Thoracic aorta (tissue), 2 donors: ENCODE results near the gene NSMF. TPM values are rescaled to one million over a fixed set of nuclear protein-coding genes. Genes with fewer than 3 reads are reported as not detected.

ENCODE experiments used
- ATAC-seq: fragments of 150-250 bp; one replicate; pipeline ENCODE4 v1.8.0; 2017; ENCODE audit warnings: low read depth; ENCODE audit not compliant: insufficient number of reproducible peaks, low FRiP score
- DNase-seq: peaks from one replicate; pipeline ENCODE4 v3.0.0-alpha.2; 2020; ENCODE audit warnings: low spot score
- H3K27ac ChIP-seq, 2 donors: fragments of 200-600 bp; sonication (generic); 1 replicate in 1 of 2; 2 replicates in 1 of 2; pipeline ENCODE4 v1.5.1; 2016; ENCODE audit warnings: mild to moderate bottlenecking in 2 of 2, moderate library complexity in 2 of 2
- H3K27me3 ChIP-seq: fragments of 200-600 bp; sonication (generic); replicated peaks from 2 replicates; pipeline ENCODE4 v1.6.0; 2016; ENCODE audit warnings: mild to moderate bottlenecking; ENCODE audit not compliant: insufficient read depth
- H3K36me3 ChIP-seq: fragments of 200-600 bp; sonication (generic); one replicate; pipeline ENCODE4 v1.5.1; 2016
- H3K4me1 ChIP-seq, 2 donors: fragments of 200-600 bp; sonication (generic); 1 replicate in 1 of 2; 2 replicates in 1 of 2; pipeline versions ENCODE4 v1.5.1 to v1.6.0; 2016; ENCODE audit warnings: low read depth in 2 of 2, mild to moderate bottlenecking in 1 of 2; ENCODE audit not compliant: control insufficient read depth in 1 of 2
- H3K4me3 ChIP-seq: fragments of 200-600 bp; sonication (generic); 2 replicates; pipeline ENCODE4 v1.5.1; 2016; ENCODE audit warnings: mild to moderate bottlenecking
- H3K9me3 ChIP-seq: fragments of 200-600 bp; sonication (generic); 2 replicates; pipeline ENCODE4 v1.5.1; 2016
- CTCF ChIP-seq: fragments of 200-600 bp; sonication (generic); IDR thresholded peaks from one replicate; pipeline ENCODE4 v1.5.1; 2019; ENCODE audit warnings: antibody characterized with exemption
- total RNA-seq, 2 donors: library from RNA; depleted of rRNA; stranded (reverse); fragments of >200 nt; gene quantifications; one replicate each; pipeline versions ENCODE4 v1.1.0 to v1.2.3, GENCODE V29; 2016

NSMF gene
- total RNA-seq, 2 donors from 2014 or later: 168 to 251 TPM

GRCh38 chr9:137429974-137430722, 29.0 kb downstream of the NSMF start:
- H3K27ac ChIP-seq: no peak overlapping the region

GRCh38 chr9:137429546-137429890, 29.6 kb downstream of the NSMF start:
- no peaks in the 10 kb centered on the region for H3K36me3 ChIP-seq
- no peak for ATAC-seq
- peaks cover under 1 to 4% of the 10 kb centered on the region in 2 donors for H3K4me1 ChIP-seq
- TF ChIP-seq CTCF: no peak
- no peak overlapping the region for H3K27ac ChIP-seq
- no peaks in the 10 kb centered on the region for H3K27me3 ChIP-seq
- H3K9me3 ChIP-seq: no peaks in the 10 kb centered on the region
- no peak overlapping the region for H3K4me3 ChIP-seq
- no peak for DNase-seq

More at GRCh38 chr9:137429974-137430722, 29.0 kb downstream of the NSMF start:
- no peaks in the 10 kb centered on the region for H3K9me3 ChIP-seq
- H3K4me3 ChIP-seq: no peak overlapping the region
- H3K4me1 ChIP-seq: peaks cover 0 to 4% of the 10 kb centered on the region in 2 donors
- no peak for DNase-seq
- no peak for TF ChIP-seq CTCF
- no peak for ATAC-seq
- H3K36me3 ChIP-seq: no peaks in the 10 kb centered on the region
- H3K27me3 ChIP-seq: no peaks in the 10 kb centered on the region

GRCh38 chr9:137428841-137429545, 30.1 kb downstream of the NSMF start:
- Histone ChIP-seq H3K9me3 (no peaks in the 10 kb centered on the region), H3K27me3 (no peaks in the 10 kb centered on the region), H3K4me1 (peaks cover 5 to 6% of the 10 kb centered on the region in 2 donors), H3K4me3 (no peak overlapping the region), H3K36me3 (no peaks in the 10 kb centered on the region), H3K27ac (no peak overlapping the region)
- ATAC-seq (no peak), DNase-seq (no peak)
- no peak for TF ChIP-seq CTCF

GRCh38 chr9:137428311-137428630, 30.9 kb downstream of the NSMF start:
- Histone ChIP-seq H3K27me3 (no peaks in the 10 kb centered on the region), H3K36me3 (no peaks in the 10 kb centered on the region), H3K4me1 (peaks cover 9 to 12% of the 10 kb centered on the region in 2 donors), H3K27ac (no peak overlapping the region), H3K9me3 (no peaks in the 10 kb centered on the region), H3K4me3 (no peak overlapping the region)
- TF ChIP-seq CTCF: no peak
- ATAC-seq (no peak), DNase-seq (no peak)

- H3K4me1 ChIP-seq: peaks cover 9 to 12% of the 10 kb centered on the region in 2 donors
- ATAC-seq (no peak), DNase-seq (no peak)
- H3K9me3 ChIP-seq: no peaks in the 10 kb centered on the region
- no peak overlapping the region for H3K4me3 ChIP-seq
- TF ChIP-seq CTCF: no peak
- H3K27me3 ChIP-seq: no peaks in the 10 kb centered on the region
- H3K36me3 ChIP-seq: no peaks in the 10 kb centered on the region
- no peak overlapping the region for H3K27ac ChIP-seq
Measured at GRCh38 chr9:137427454-137428310, 31.5 kb downstream of the NSMF start.
